H1 (cell line): ENCODE measurements around the gene ZNF337. TPM values are rescaled to one million over a fixed set of nuclear protein-coding genes. Genes with fewer than 3 reads are reported as not detected.

Experiments used
- CTCF ChIA-PET: fragments of 300-600 bp; sonication (Branson Sonifier 250); formaldehyde crosslinking; loops from one replicate; lab custom pipeline; 2021; ENCODE audit not compliant: partially characterized antibody; lab: Charles Lee
- POLR2A ChIA-PET: fragments of 300-600 bp; sonication (Branson Sonifier 250); formaldehyde crosslinking; loops from one replicate; lab custom pipeline; 2021; ENCODE audit warnings: inconsistent platforms; ENCODE audit not compliant: partially characterized antibody; lab: Charles Lee
- DNase-seq, 2 experiments: peaks; one replicate each; pipeline versions ENCODE4 v3.0.0 to v3.0.0-alpha.2; 2010 to 2022; ENCODE audit warnings: low spot score in 2 of 2, low read depth in 1 of 2, mixed read lengths in 1 of 2
- FAIRE-seq: peaks from 2 replicates; lab custom pipeline; 2011; peaks lifted over from hg19 to GRCh38; lab: Jason Lieb, UNC
- H2AFZ ChIP-seq: 2 replicates; pipeline ENCODE4 v1.8.1; 2012; ENCODE audit warnings: low read length, inconsistent platforms
- H2AK5ac ChIP-seq: 2 replicates; pipeline ENCODE4 v1.6.1; 2013; ENCODE audit warnings: low read depth, low read length
- H2BK120ac ChIP-seq: replicated peaks from 2 replicates; pipeline ENCODE3; 2013; ENCODE audit warnings: low read depth, low read length, inconsistent platforms
- H2BK12ac ChIP-seq: 2 replicates; pipeline ENCODE4 v1.6.1; 2013; ENCODE audit warnings: low read depth, low read length
- H2BK15ac ChIP-seq: 2 replicates; pipeline ENCODE4 v1.6.1; 2013; ENCODE audit warnings: low read length
- H2BK20ac ChIP-seq: 2 replicates; pipeline ENCODE4 v1.6.1; 2013; ENCODE audit warnings: low read length
- H2BK5ac ChIP-seq: 2 replicates; pipeline ENCODE4 v1.6.1; 2013; ENCODE audit warnings: low read depth, low read length
- H3K14ac ChIP-seq: 2 replicates; pipeline ENCODE4 v1.6.1; 2013; ENCODE audit warnings: inconsistent platforms; ENCODE audit not compliant: insufficient read length
- H3K18ac ChIP-seq: 2 replicates; pipeline ENCODE4 v1.6.1; 2013; ENCODE audit warnings: low read length; ENCODE audit errors: extremely low read depth
- H3K23ac ChIP-seq: 2 replicates; pipeline ENCODE4 v1.6.1; 2013; ENCODE audit warnings: inconsistent platforms; ENCODE audit not compliant: insufficient read length
- H3K23me2 ChIP-seq: 2 replicates; pipeline ENCODE4 v1.6.1; 2013; ENCODE audit warnings: low read depth, low read length
- H3K27ac ChIP-seq: 2 replicates; pipeline ENCODE4 v1.6.1; 2011; ENCODE audit warnings: low read depth, low read length, inconsistent platforms
- H3K27me3 ChIP-seq, 4 experiments: replicated peaks in 1 of 4; 1 replicate in 1 of 4; 2 replicates in 3 of 4; pipeline versions ENCODE4 v1.6.1 to v1.8.1; 2011 to 2013; ENCODE audit warnings: low read length in 3 of 4, mild to moderate bottlenecking in 3 of 4, inconsistent platforms in 2 of 4, mixed read lengths in 2 of 4, moderate library complexity in 1 of 4; ENCODE audit not compliant: control insufficient read depth in 3 of 4, insufficient read depth in 3 of 4; ENCODE audit errors: extremely low read depth in 1 of 4
- H3K36me3 ChIP-seq, 4 experiments: 2 replicates each; pipeline versions ENCODE4 v1.6.1 to v1.8.1; 2011 to 2013; ENCODE audit warnings: mild to moderate bottlenecking in 4 of 4, low read length in 3 of 4, moderate library complexity in 2 of 4, control low read depth in 1 of 4, inconsistent platforms in 1 of 4; ENCODE audit not compliant: insufficient read depth in 4 of 4, control insufficient read depth in 2 of 4
- H3K4ac ChIP-seq: replicated peaks from 2 replicates; pipeline ENCODE3; 2013; ENCODE audit warnings: low read length, low read depth, mixed read lengths, inconsistent platforms; ENCODE audit not compliant: insufficient read length
- H3K4me1 ChIP-seq, 4 experiments: replicated peaks in 1 of 4; 1 replicate in 1 of 4; 2 replicates in 3 of 4; pipeline versions ENCODE4 v1.6.1 to v1.8.1; 2011 to 2013; ENCODE audit warnings: low read length in 3 of 4, inconsistent platforms in 2 of 4, mixed read lengths in 1 of 4; ENCODE audit not compliant: insufficient read depth in 4 of 4, control insufficient read depth in 3 of 4
- H3K4me2 ChIP-seq, 2 experiments: 2 replicates each; pipeline versions ENCODE4 v1.6.1 to v1.8.1; 2011 to 2013; ENCODE audit warnings: low read depth in 2 of 2, low read length in 2 of 2, control low read depth in 1 of 2, inconsistent platforms in 1 of 2, mild to moderate bottlenecking in 1 of 2; ENCODE audit not compliant: insufficient read depth in 1 of 2
- H3K4me3 ChIP-seq, 4 experiments: fragments of 200-600, 300-600 bp in 1 of 4; sonication (generic), shearing (Covaris generic), sonication (Bioruptor Twin) in 1 of 4; 2 replicates each; pipeline versions ENCODE4 v1.5.1 to v1.8.1; 2011 to 2016; ENCODE audit warnings: low read length in 4 of 4, low read depth in 3 of 4, control low read depth in 2 of 4, inconsistent platforms in 2 of 4, mild to moderate bottlenecking in 2 of 4, mixed read lengths in 1 of 4, moderate library complexity in 1 of 4; ENCODE audit not compliant: insufficient read depth in 2 of 4; ENCODE audit errors: extremely low read depth in 1 of 4
- H3K56ac ChIP-seq: replicated peaks from 2 replicates; pipeline ENCODE3; 2013; ENCODE audit warnings: low read depth, mild to moderate bottlenecking, mixed read lengths, low read length, inconsistent platforms; ENCODE audit not compliant: insufficient read length
- H3K79me1 ChIP-seq: 2 replicates; pipeline ENCODE4 v1.6.1; 2013; ENCODE audit warnings: low read depth, low read length, control low read depth
- H3K79me2 ChIP-seq, 2 experiments: 2 replicates each; pipeline versions ENCODE4 v1.6.1 to v1.8.1; 2012 to 2013; ENCODE audit warnings: low read length in 2 of 2, mild to moderate bottlenecking in 2 of 2, inconsistent platforms in 1 of 2; ENCODE audit not compliant: insufficient read depth in 2 of 2, control insufficient read depth in 1 of 2
- H3K9ac ChIP-seq, 4 experiments: replicated peaks in 1 of 4; 1 replicate in 1 of 4; 2 replicates in 3 of 4; pipeline versions ENCODE4 v1.6.1 to v1.8.1; 2011 to 2013; ENCODE audit warnings: low read depth in 3 of 4, low read length in 3 of 4, control low read depth in 2 of 4, mild to moderate bottlenecking in 2 of 4, moderate library complexity in 2 of 4, inconsistent platforms in 1 of 4; ENCODE audit errors: extremely low read depth in 1 of 4
- H3K9me3 ChIP-seq, 2 experiments: 2 replicates each; pipeline versions ENCODE4 v1.6.1 to v1.8.1; 2012 to 2013; ENCODE audit warnings: mild to moderate bottlenecking in 2 of 2, moderate library complexity in 2 of 2, control low read depth in 1 of 2, inconsistent platforms in 1 of 2, low read depth in 1 of 2, low read length in 1 of 2, mixed read lengths in 1 of 2; ENCODE audit not compliant: insufficient read depth in 2 of 2
- H4K20me1 ChIP-seq, 2 experiments: replicated peaks in 1 of 2; 2 replicates each; pipeline versions ENCODE3 to v1.8.1; 2011 to 2013; ENCODE audit warnings: inconsistent platforms in 2 of 2, low read length in 2 of 2, mild to moderate bottlenecking in 1 of 2; ENCODE audit not compliant: insufficient read depth in 2 of 2, control insufficient read depth in 1 of 2
- H4K5ac ChIP-seq: 2 replicates; pipeline ENCODE4 v1.6.1; 2013; ENCODE audit warnings: low read length, low read depth, mixed read lengths, inconsistent platforms; ENCODE audit not compliant: insufficient read length
- H4K8ac ChIP-seq: 2 replicates; pipeline ENCODE4 v1.8.0; 2013; ENCODE audit warnings: mild to moderate bottlenecking, moderate library complexity, low read length, inconsistent platforms; ENCODE audit not compliant: insufficient read depth; ENCODE audit errors: extremely low read depth
- H4K91ac ChIP-seq: replicated peaks from 2 replicates; pipeline ENCODE3; 2013; ENCODE audit warnings: low read length, mixed read lengths, inconsistent platforms; ENCODE audit not compliant: insufficient read length
- EZH2 ChIP-seq: fragments of 200-600 bp; sonication (generic); IDR thresholded peaks from 2 replicates; pipeline ENCODE4 v1.7.1; 2012; ENCODE audit warnings: low read depth, mild to moderate bottlenecking, moderate library complexity, low read length, inconsistent platforms; ENCODE audit not compliant: severe bottlenecking
- GTF2F1 ChIP-seq: IDR thresholded peaks from 2 replicates; pipeline ENCODE4 v1.6.1; 2012; ENCODE audit warnings: low read depth, low read length, improper control_type of control experiment, borderline replicate concordance
- SAP30 ChIP-seq: fragments of 300-600 bp; sonication (generic); IDR thresholded peaks from 2 replicates; pipeline ENCODE4 v1.7.1; 2012; ENCODE audit warnings: low read length, moderate library complexity, mild to moderate bottlenecking, inconsistent platforms; ENCODE audit not compliant: insufficient read depth, insufficient replicate concordance
- SRF ChIP-seq: IDR thresholded peaks from 2 replicates; pipeline ENCODE4 v1.6.1; 2011; ENCODE audit warnings: mild to moderate bottlenecking, low read depth, low read length, moderate library complexity
- SUZ12 ChIP-seq: fragments of 200-600 bp; sonication (generic); IDR thresholded peaks from 2 replicates; pipeline ENCODE4 v1.6.1; 2012; ENCODE audit warnings: mild to moderate bottlenecking, inconsistent platforms, low read length, moderate library complexity, mixed read lengths
- TEAD4 ChIP-seq: IDR thresholded peaks from 2 replicates; pipeline ENCODE4 v1.6.1; 2012; ENCODE audit warnings: low read depth, low read length, inconsistent platforms, mixed read lengths
- WGBS, 2 experiments: shearing (Covaris generic) in 1 of 2; methylation state at CpG; one replicate each; pipeline versions ENCODE4 v1.1.6 to v1.1.7; 2013 to 2015; ENCODE audit warnings: low lambda C conversion rate in 2 of 2, mixed read lengths in 2 of 2, inconsistent platforms in 1 of 2, low coverage in 1 of 2, missing lambda C conversion rate in 1 of 2; ENCODE audit not compliant: insufficient replicate concordance in 2 of 2, insufficient coverage in 1 of 2, insufficient read length in 1 of 2; ENCODE audit errors: extremely low coverage in 1 of 2, missing lambda C conversion rate in 1 of 2; 5-methylcytosine and 5-hydroxymethylcytosine counted together
- polyA plus RNA-seq, 7 experiments: library from polyadenylated mRNA; depleted of rRNA in 3 of 7; stranded (reverse) in 5 of 7; unstranded in 2 of 7; fragments of >200 nt in 5 of 7; fragments of 200-250 nt in 2 of 7; gene quantifications; 1 replicate in 5 of 7; 2 replicates in 1 of 7; 4 replicates in 1 of 7; pipeline versions ENCODE4 v1.2.1 to v1.2.3, GENCODE V29; 2011 to 2013; ENCODE audit warnings: missing spikeins in 2 of 7, mixed read lengths in 2 of 7
- total RNA-seq: library from RNA; stranded (reverse); fragmentation: NEBNext Ultra II Directional; extraction: Animal tissue kit (Norgen Biotek cat#: 25700); gene quantifications from 2 replicates; pipeline ENCODE4 v1.2.1, GENCODE V29; 2021
- TF ChIP-seq, protein P1 (sequence below), 3 experiments: IDR thresholded peaks; 1 replicate in 2 of 3; 2 replicates in 1 of 3; pipeline versions ENCODE4 v1.5.1 to v1.6.1; 2011; ENCODE audit warnings: low read length in 3 of 3, mild to moderate bottlenecking in 3 of 3, inconsistent platforms in 2 of 3, low read depth in 1 of 3, moderate library complexity in 1 of 3; ENCODE audit not compliant: insufficient read depth in 1 of 3; ENCODE audit errors: control extremely low read depth in 1 of 3

Gene ZNF337
- total and polyA plus RNA-seq, 2 of the 8 experiments (the other 6 are each of a cell fraction or from before 2014, with no cell fraction given): 2.8 to 6.6 TPM

DNA sequence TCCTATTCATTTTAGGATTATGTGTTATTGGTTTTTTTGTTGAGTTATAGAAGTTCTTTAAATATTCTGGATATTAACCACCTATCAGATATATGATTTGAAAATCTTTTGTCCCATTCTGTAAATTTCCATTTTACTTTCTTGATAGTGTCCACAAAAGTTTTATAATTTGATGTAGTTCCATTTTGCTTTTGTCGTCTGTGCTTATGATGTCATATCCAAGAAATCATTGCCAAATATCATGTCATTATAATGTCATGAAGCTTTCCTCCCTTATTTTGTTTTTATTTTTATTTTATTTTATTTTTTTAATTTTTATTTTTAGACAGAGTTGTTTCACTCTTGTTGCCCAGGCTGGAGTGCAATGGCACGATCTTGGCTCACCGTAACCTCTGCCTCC lies 51.8 kb downstream of the ZNF337 start:
- FAIRE-seq (no peak), DNase-seq (no peak)
- Histone ChIP-seq H3K23ac (no peak overlapping the region), H3K79me2 (no peaks in the 10 kb centered on the region), H4K8ac (no peak overlapping the region), H3K56ac (no peak overlapping the region), H4K5ac (no peak overlapping the region), H2BK120ac (no peak overlapping the region), H4K91ac (no peak overlapping the region), H3K4me1 (peaks cover 0 to 3% (median 1%) of the 10 kb centered on the region in 4 experiments; a peak in 2 of 7 replicates), H3K9me3 (no peaks in the 10 kb centered on the region), H3K9ac (no peak overlapping the region), H3K4me2 (no peak overlapping the region), H2BK5ac (no peak overlapping the region), H2BK15ac (no peak overlapping the region), H3K4me3 (no peak overlapping the region), H2BK12ac (no peak overlapping the region), H3K79me1 (no peaks in the 10 kb centered on the region), H3K27ac (no peak overlapping the region), H3K14ac (no peak overlapping the region), H3K36me3 (peaks cover 0 to 2% (median 0%) of the 10 kb centered on the region in 4 experiments; a peak in 4 of 8 replicates), H2AFZ (no peak overlapping the region), H4K20me1 (no peaks in the 10 kb centered on the region), H2BK20ac (no peak overlapping the region), H3K18ac (no peak overlapping the region), H2AK5ac (no peak overlapping the region), H3K4ac (no peak overlapping the region), H3K27me3 (no peaks in the 10 kb centered on the region), H3K23me2 (no peaks in the 10 kb centered on the region)
- 80% methylated on average over 3 of the region's 3 CpGs; no CpG with 5 or more reads in 1 of the 2 experiments for WGBS, 2 experiments
- CTCF ChIA-PET: no interaction called here
- POLR2A ChIA-PET: interaction anchor here (2.3 kb wide), 1 partner anchor 60 kb away, joined by 7 read pairs; the partner anchor contains the start of gene NINL
- TF ChIP-seq, protein P1, sequence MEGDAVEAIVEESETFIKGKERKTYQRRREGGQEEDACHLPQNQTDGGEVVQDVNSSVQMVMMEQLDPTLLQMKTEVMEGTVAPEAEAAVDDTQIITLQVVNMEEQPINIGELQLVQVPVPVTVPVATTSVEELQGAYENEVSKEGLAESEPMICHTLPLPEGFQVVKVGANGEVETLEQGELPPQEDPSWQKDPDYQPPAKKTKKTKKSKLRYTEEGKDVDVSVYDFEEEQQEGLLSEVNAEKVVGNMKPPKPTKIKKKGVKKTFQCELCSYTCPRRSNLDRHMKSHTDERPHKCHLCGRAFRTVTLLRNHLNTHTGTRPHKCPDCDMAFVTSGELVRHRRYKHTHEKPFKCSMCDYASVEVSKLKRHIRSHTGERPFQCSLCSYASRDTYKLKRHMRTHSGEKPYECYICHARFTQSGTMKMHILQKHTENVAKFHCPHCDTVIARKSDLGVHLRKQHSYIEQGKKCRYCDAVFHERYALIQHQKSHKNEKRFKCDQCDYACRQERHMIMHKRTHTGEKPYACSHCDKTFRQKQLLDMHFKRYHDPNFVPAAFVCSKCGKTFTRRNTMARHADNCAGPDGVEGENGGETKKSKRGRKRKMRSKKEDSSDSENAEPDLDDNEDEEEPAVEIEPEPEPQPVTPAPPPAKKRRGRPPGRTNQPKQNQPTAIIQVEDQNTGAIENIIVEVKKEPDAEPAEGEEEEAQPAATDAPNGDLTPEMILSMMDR (IDR thresholded peaks at IDR 0.05; ENCODE audit: control extremely low read depth in 1 of 3, insufficient read depth in 1 of 3, low read depth in 1 of 3, low read length in 3 of 3): no peak
- TF ChIP-seq EZH2 (no peak), GTF2F1 (no peak), SRF (no peak), SAP30 (no peak), TEAD4 (no peak), SUZ12 (no peak)
